Prostate gland (tissue), 2 donors: ENCODE results near the gene MYO1D. TPM values are rescaled to one million over a fixed set of nuclear protein-coding genes. Genes with fewer than 3 reads are reported as not detected.

Experiments used
- DNase-seq: peaks from one replicate; pipeline ENCODE4 v3.0.0-alpha.2; 2019; ENCODE audit warnings: low spot score
- H3K27ac ChIP-seq, 2 donors: fragments of 200-600 bp; sonication (generic); 2 replicates each; pipeline ENCODE4 v1.5.1; 2017 to 2019
- H3K27me3 ChIP-seq: fragments of 200-600 bp; sonication (generic); replicated peaks from 2 replicates; pipeline ENCODE4 v1.5.1; 2019; ENCODE audit not compliant: insufficient read depth
- H3K36me3 ChIP-seq, 2 donors: fragments of 200-600 bp; sonication (generic); 1 replicate in 1 of 2; 2 replicates in 1 of 2; pipeline versions ENCODE4 v1.5.1 to v1.8.1; 2017 to 2019
- H3K4me1 ChIP-seq: fragments of 200-600 bp; sonication (generic); replicated peaks from 2 replicates; pipeline ENCODE4 v1.5.1; 2019
- H3K4me3 ChIP-seq, 2 donors: fragments of 200-600 bp; sonication (generic); 2 replicates each; pipeline ENCODE4 v1.5.1; 2017 to 2019
- H3K9me3 ChIP-seq: fragments of 200-600 bp; sonication (generic); 2 replicates; pipeline ENCODE4 v1.5.1; 2017
- CTCF ChIP-seq, 4 experiments: fragments of 200-600 bp in 2 of 4; fragments of 450-650 bp in 2 of 4; sonication (generic) in 2 of 4; IDR thresholded peaks; 1 replicate in 3 of 4; 2 replicates in 1 of 4; pipeline ENCODE4 v1.5.1; 2016 to 2019; ENCODE audit warnings: antibody characterized with exemption in 4 of 4, mild to moderate bottlenecking in 2 of 4, moderate library complexity in 2 of 4
- POLR2A ChIP-seq: fragments of 450-650 bp; IDR thresholded peaks from one replicate; pipeline ENCODE4 v1.6.1; 2016; ENCODE audit warnings: antibody characterized with exemption, mild to moderate bottlenecking
- POLR2AphosphoS5 ChIP-seq: sonication (generic); formaldehyde crosslinking; IDR thresholded peaks from one replicate; pipeline ENCODE4 v1.6.1; 2017; ENCODE audit warnings: antibody characterized with exemption
- WGBS: methylation state at CpG from one replicate; pipeline ENCODE4 v1.1.5; 2018; 5-methylcytosine and 5-hydroxymethylcytosine counted together
- intact Hi-C: fragments of 100-400 bp; cut with DNase I; formaldehyde crosslinking; loops from one replicate; pipeline ENCODE4 v1.14.2; 2022
- total RNA-seq, 2 donors: library from RNA; depleted of rRNA; stranded (reverse); fragments of >200 nt; gene quantifications; one replicate each; pipeline ENCODE4 v1.1.0, GENCODE V29; 2016

Gene MYO1D
- total RNA-seq, 2 donors from 2014 or later = 44.2 to 45.2 TPM

GRCh38 chr17:32488604-32489180 is 388.2 kb downstream of the MYO1D start:
- H3K36me3 ChIP-seq = no peaks in the 10 kb centered on the region
- no peak overlapping the region for H3K4me3 ChIP-seq
- no peak overlapping the region for H3K27ac ChIP-seq
- TF ChIP-seq POLR2A (no peak), CTCF (IDR thresholded peaks at IDR 0.05) (no peak), POLR2AphosphoS5 (no peak)
- DNase-seq = no peak
- no peaks in the 10 kb centered on the region for H3K27me3 ChIP-seq
- no peaks in the 10 kb centered on the region for H3K9me3 ChIP-seq
- 98% methylated on average over 11 of the region's 13 CpGs for WGBS
- intact Hi-C loops = loop anchor here (5.0 kb wide), 2 partner anchors 269 to 389 kb away; partner anchors contain the start of gene MYO1D
- no peaks in the 10 kb centered on the region for H3K4me1 ChIP-seq

- no peak for DNase-seq
- no peak overlapping the region for H3K4me3 ChIP-seq
- H3K36me3 ChIP-seq = no peaks in the 10 kb centered on the region
- no peaks in the 10 kb centered on the region for H3K27me3 ChIP-seq
- no peak for TF ChIP-seq POLR2A
- TF ChIP-seq POLR2AphosphoS5 = no peak
- no peak for TF ChIP-seq CTCF (IDR thresholded peaks at IDR 0.05)
- WGBS = 83% methylated on average over 16 of the region's 16 CpGs
- H3K4me1 ChIP-seq = no peaks in the 10 kb centered on the region
- H3K9me3 ChIP-seq = no peaks in the 10 kb centered on the region
- H3K27ac ChIP-seq = no peak overlapping the region
- intact Hi-C loops = loop anchor here (5.0 kb wide), 2 partner anchors 269 to 389 kb away; partner anchors contain the start of gene MYO1D
Observed at GRCh38 chr17:32488177-32488542, 388.8 kb downstream of the MYO1D start.

GRCh38 chr17:32487473-32488176 is 389.3 kb downstream of the MYO1D start:
- intact Hi-C loops = loop anchor here (5.0 kb wide), 2 partner anchors 270 to 390 kb away; partner anchors contain the start of gene MYO1D

GRCh38 chr17:32486701-32487472 is 390.0 kb downstream of the MYO1D start, which contains the start of gene CDK5R1:
TSS of gene CDK5R1 (plus strand) at chr17:32486993. CDS start at chr17:32487621, 628 bp downstream.
- Histone ChIP-seq H3K4me1 (no peaks in the 10 kb centered on the region), H3K27ac (peak within 1 kb of the TSS; percentile 59 to 65), H3K36me3 (no peaks in the 10 kb centered on the region), H3K4me3 (peak within 1 kb of the TSS; percentile 52 to 57), H3K9me3 (no peaks in the 10 kb centered on the region), H3K27me3 (no peaks in the 10 kb centered on the region)
- intact Hi-C loops = loop anchor here (5.0 kb wide), 2 partner anchors 270 to 390 kb away; partner anchors contain the start of gene MYO1D
- DNase-seq = peak; percentile 48
- under 1% methylated on average over 22 of the region's 135 CpGs for WGBS
- TF ChIP-seq POLR2AphosphoS5 = no peak
- no peak for TF ChIP-seq POLR2A
- TF ChIP-seq CTCF (IDR thresholded peaks at IDR 0.05) = no peak

More at GRCh38 chr17:32487473-32488176, 389.3 kb downstream of the MYO1D start:
- TF ChIP-seq CTCF (IDR thresholded peaks at IDR 0.05) (no peak), POLR2A (no peak), POLR2AphosphoS5 (no peak)
- Histone ChIP-seq H3K9me3 (no peaks in the 10 kb centered on the region), H3K27ac (no peak overlapping the region), H3K4me1 (no peaks in the 10 kb centered on the region), H3K36me3 (no peaks in the 10 kb centered on the region), H3K4me3 (peak overlapping the region; percentile 52 to 57), H3K27me3 (no peaks in the 10 kb centered on the region)
- DNase-seq = no peak
- WGBS = 29% methylated on average over 48 of the region's 59 CpGs
